MM.1S (cell line): ENCODE data around the gene BMPER.
A peak's percentile ranks its signal among the peaks of the same experiment; 100 is the strongest.

Source experiments
- DNase-seq: peaks from one replicate; pipeline ENCODE4 v3.0.0-alpha.2; 2015
- H2AFZ ChIP-seq: fragments of 300-600 bp; sonication (generic); 2 replicates; pipeline ENCODE4 v1.6.0; 2016; ENCODE audit warnings: antibody characterized with exemption, low read length
- H3F3A ChIP-seq: fragments of 300-600 bp; sonication (generic); 2 replicates; pipeline ENCODE4 v1.6.1; 2016; ENCODE audit warnings: mild to moderate bottlenecking, antibody characterized with exemption, low read length, moderate library complexity, mixed read lengths; ENCODE audit not compliant: insufficient read depth
- H3K27ac ChIP-seq: fragments of 300-600 bp; sonication (generic); 2 replicates; pipeline ENCODE4 v1.5.1; 2016; ENCODE audit warnings: mild to moderate bottlenecking, low read length
- H3K27me3 ChIP-seq: fragments of 300-600 bp; sonication (generic); replicated peaks from 2 replicates; pipeline ENCODE4 v1.6.0; 2016; ENCODE audit warnings: low read length; ENCODE audit not compliant: insufficient read depth
- H3K36me3 ChIP-seq: fragments of 300-600 bp; sonication (generic); replicated peaks from 2 replicates; pipeline ENCODE4 v1.6.1; 2016; ENCODE audit warnings: mild to moderate bottlenecking, low read length, mixed read lengths; ENCODE audit not compliant: insufficient read depth
- H3K4me1 ChIP-seq: fragments of 300-600 bp; sonication (generic); 2 replicates; pipeline ENCODE4 v1.6.1; 2016; ENCODE audit warnings: low read length, mixed read lengths
- H3K4me2 ChIP-seq: fragments of 300-600 bp; sonication (generic); 2 replicates; pipeline ENCODE4 v1.6.0; 2016; ENCODE audit warnings: low read depth, low read length
- H3K4me3 ChIP-seq: fragments of 300-600 bp; sonication (generic); 2 replicates; pipeline ENCODE4 v1.5.1; 2016; ENCODE audit warnings: low read length, mixed read lengths
- H3K79me2 ChIP-seq: fragments of 300-600 bp; sonication (generic); 2 replicates; pipeline ENCODE4 v1.6.1; 2016; ENCODE audit warnings: mixed run types, low read length, mixed read lengths
- H3K9ac ChIP-seq: fragments of 300-600 bp; sonication (generic); 2 replicates; pipeline ENCODE4 v1.6.1; 2016; ENCODE audit warnings: low read length, mixed read lengths
- H3K9me2 ChIP-seq: fragments of 300-600 bp; sonication (generic); replicated peaks from 2 replicates; pipeline ENCODE4 v1.6.1; 2016; ENCODE audit warnings: mild to moderate bottlenecking, low read length, mixed read lengths; ENCODE audit not compliant: insufficient read depth
- H3K9me3 ChIP-seq: fragments of 300-600 bp; sonication (generic); replicated peaks from 2 replicates; pipeline ENCODE4 v1.6.1; 2016; ENCODE audit warnings: mild to moderate bottlenecking, low read length, mixed read lengths; ENCODE audit not compliant: insufficient read depth
- H4K20me1 ChIP-seq: fragments of 300-600 bp; sonication (generic); 2 replicates; pipeline ENCODE4 v1.6.1; 2016; ENCODE audit warnings: mild to moderate bottlenecking, low read length, moderate library complexity, mixed read lengths; ENCODE audit not compliant: insufficient read depth
- EZH2 ChIP-seq: fragments of 300-600 bp; sonication (generic); optimal IDR thresholded peaks from 2 replicates; pipeline ENCODE3; 2017; ENCODE audit warnings: low read depth, mild to moderate bottlenecking, antibody characterized with exemption, low read length, mixed read lengths
- EZH2phosphoT487 ChIP-seq: fragments of 300-600 bp; sonication (generic); IDR thresholded peaks from 2 replicates; pipeline ENCODE4 v1.6.1; 2018; ENCODE audit warnings: antibody characterized with exemption, low read length
- TF ChIP-seq, protein P1 (sequence below): fragments of 300-600 bp; sonication (generic); IDR thresholded peaks from 2 replicates; pipeline ENCODE4 v1.5.1; 2016; ENCODE audit warnings: antibody characterized with exemption, low read length, mixed read lengths

The BMPER gene

DNA sequence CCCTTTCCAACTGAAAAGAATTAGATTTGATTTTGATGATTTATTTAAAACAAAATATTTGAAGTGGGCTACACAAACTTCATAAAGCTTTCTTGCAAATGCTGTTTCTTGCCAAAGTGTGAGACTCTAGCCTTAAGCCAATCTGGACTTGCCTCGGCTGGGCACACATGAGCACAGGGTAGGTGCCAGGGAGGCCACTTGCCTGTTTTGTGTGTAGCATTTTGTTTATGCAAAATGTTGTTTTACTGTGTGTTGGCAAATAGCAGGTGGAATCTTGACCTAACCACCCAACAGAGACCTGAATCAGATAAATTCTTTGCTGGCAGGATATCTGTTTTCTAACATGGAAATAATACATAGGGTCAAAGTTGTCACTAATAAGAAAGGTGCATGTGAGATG lies 161.1 kb downstream of the BMPER start:
- peak; percentile 5 for DNase-seq
- no peaks in the 10 kb centered on the region for H3K79me2 ChIP-seq
- no peak overlapping the region for H3K27ac ChIP-seq
- no peak overlapping the region for H2AFZ ChIP-seq
- H3F3A ChIP-seq: no peaks in the 10 kb centered on the region
- no peaks in the 10 kb centered on the region for H3K27me3 ChIP-seq
- no peak overlapping the region for H3K4me2 ChIP-seq
- no peaks in the 10 kb centered on the region for H4K20me1 ChIP-seq
- no peaks in the 10 kb centered on the region for H3K9me2 ChIP-seq
- H3K4me1 ChIP-seq: no peaks in the 10 kb centered on the region
- H3K36me3 ChIP-seq: no peaks in the 10 kb centered on the region
- H3K9me3 ChIP-seq: no peaks in the 10 kb centered on the region
- H3K9ac ChIP-seq: no peak overlapping the region
- no peak for TF ChIP-seq EZH2
- TF ChIP-seq, protein P1, sequence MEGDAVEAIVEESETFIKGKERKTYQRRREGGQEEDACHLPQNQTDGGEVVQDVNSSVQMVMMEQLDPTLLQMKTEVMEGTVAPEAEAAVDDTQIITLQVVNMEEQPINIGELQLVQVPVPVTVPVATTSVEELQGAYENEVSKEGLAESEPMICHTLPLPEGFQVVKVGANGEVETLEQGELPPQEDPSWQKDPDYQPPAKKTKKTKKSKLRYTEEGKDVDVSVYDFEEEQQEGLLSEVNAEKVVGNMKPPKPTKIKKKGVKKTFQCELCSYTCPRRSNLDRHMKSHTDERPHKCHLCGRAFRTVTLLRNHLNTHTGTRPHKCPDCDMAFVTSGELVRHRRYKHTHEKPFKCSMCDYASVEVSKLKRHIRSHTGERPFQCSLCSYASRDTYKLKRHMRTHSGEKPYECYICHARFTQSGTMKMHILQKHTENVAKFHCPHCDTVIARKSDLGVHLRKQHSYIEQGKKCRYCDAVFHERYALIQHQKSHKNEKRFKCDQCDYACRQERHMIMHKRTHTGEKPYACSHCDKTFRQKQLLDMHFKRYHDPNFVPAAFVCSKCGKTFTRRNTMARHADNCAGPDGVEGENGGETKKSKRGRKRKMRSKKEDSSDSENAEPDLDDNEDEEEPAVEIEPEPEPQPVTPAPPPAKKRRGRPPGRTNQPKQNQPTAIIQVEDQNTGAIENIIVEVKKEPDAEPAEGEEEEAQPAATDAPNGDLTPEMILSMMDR: no peak
- no peak overlapping the region for H3K4me3 ChIP-seq

DNA sequence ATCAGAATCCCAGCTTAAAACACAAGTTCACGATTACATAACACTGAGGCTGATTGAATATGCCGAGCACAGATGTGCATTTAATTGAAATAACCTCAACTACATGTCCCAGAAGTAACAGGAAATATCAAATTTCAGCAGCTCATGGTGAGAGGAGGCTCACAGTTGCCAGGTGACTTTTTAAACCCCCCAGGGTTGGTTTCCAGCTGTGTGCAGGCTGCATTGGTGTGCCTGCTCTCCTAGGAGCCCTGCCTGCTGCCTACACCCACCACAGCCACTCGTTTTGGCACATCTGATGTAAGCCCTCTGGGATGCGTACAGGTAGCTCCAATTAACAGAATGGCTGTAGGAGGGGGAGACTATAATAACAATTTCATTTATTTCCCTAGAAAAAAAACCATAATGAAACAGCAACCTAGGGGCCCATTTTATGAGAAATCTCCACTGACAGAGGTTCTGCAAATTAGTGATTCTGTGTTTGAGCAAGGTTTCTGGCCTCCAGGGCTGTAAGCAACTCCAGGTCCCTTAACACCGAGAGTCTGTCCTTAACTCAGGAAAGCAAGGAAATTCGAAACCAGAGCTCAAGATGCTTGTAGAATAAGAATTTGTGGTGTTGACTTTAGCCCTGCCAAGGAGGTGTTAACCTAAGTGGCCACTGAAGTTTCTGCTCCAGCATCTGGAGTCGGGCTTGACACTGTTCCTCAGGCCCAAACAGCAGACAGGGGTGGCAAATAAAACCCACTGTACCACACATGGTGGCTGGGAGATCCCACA lies 161.9 kb downstream of the BMPER start:
- Histone ChIP-seq H3K4me2 (no peak overlapping the region), H3K27me3 (no peaks in the 10 kb centered on the region), H3K4me1 (no peaks in the 10 kb centered on the region), H3K9me3 (no peaks in the 10 kb centered on the region), H3K27ac (no peak overlapping the region), H3F3A (no peaks in the 10 kb centered on the region), H4K20me1 (no peaks in the 10 kb centered on the region), H3K9ac (no peak overlapping the region), H3K79me2 (no peaks in the 10 kb centered on the region), H3K4me3 (no peak overlapping the region), H2AFZ (no peak overlapping the region), H3K36me3 (no peaks in the 10 kb centered on the region), H3K9me2 (no peaks in the 10 kb centered on the region)
- no peak for TF ChIP-seq EZH2
- no peak for TF ChIP-seq EZH2phosphoT487
- DNase-seq: peak; percentile 60

DNA sequence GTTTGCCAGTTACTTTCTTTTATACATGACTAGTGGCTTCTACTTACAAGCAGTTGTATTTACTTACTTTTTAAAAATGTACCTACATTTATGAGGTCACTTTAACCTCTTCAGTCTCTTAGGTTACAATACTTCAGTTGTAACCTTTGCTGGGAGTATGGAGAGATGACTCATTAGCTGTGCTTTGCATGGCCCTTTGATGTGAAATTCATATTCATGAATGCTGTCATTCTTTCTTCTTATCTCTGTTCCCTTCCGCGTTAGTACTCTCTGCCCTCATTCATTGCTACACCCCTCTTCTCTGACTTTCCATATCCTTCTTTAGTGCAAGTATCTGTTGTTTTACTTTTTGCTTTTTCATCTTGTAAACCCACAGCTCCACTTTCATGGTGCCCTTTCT lies 164.3 kb downstream of the BMPER start:
- Histone ChIP-seq H3K9ac (no peak overlapping the region), H3K4me1 (no peaks in the 10 kb centered on the region), H3K4me2 (no peak overlapping the region), H3K27ac (no peak overlapping the region), H3F3A (no peaks in the 10 kb centered on the region), H3K4me3 (no peak overlapping the region), H2AFZ (no peak overlapping the region), H3K9me2 (no peaks in the 10 kb centered on the region), H3K79me2 (no peaks in the 10 kb centered on the region), H3K36me3 (no peaks in the 10 kb centered on the region), H3K9me3 (no peaks in the 10 kb centered on the region), H4K20me1 (no peaks in the 10 kb centered on the region), H3K27me3 (no peaks in the 10 kb centered on the region)
- no peak for DNase-seq
- TF ChIP-seq, protein P1: no peak
- TF ChIP-seq EZH2: no peak
